ENCODE measurements around the gene GBF1.

DNA sequence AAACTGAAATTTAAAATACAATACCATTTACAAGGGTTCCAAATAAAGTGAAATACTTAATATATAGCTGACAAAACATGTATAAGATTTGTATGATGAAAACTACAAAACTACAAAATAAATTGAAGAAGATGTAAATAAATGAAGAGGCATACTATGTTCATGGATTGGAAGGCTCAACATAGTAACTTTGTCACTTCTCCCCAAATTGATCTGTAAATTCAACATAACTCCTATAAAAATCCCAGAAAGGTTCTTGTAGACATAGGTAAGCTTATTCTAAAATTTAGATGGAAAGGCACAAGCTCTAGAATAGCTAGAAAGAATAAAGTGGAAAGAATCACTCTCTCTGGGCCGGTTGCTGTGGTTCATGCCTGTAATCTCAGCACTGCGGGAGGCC is 126.0 kb downstream of the GBF1 start:
- TF ChIP-seq CTCF (IDR thresholded peaks at IDR 0.05): no peak
- TF ChIP-seq POLR2A (IDR thresholded peaks at IDR 0.05): no peak

All from right lobe of liver (tissue), 4 donors.